KOPT-K1 (cell line): ENCODE measurements around the gene UBE3C.

Experiments
- H3K27ac ChIP-seq: fragments of 200-600 bp; sonication (generic); 2 replicates; pipeline ENCODE4 v1.5.1; 2016; ENCODE audit warnings: antibody characterized with exemption, mild to moderate bottlenecking, low read depth, low read length; ENCODE audit not compliant: poor library complexity, severe bottlenecking
- H3K36me3 ChIP-seq: fragments of 200-600 bp; sonication (generic); 2 replicates; pipeline ENCODE4 v1.5.1; 2017; ENCODE audit warnings: antibody characterized with exemption, mild to moderate bottlenecking, low read length, moderate library complexity; ENCODE audit not compliant: insufficient read depth
- H3K9me3 ChIP-seq: fragments of 200-600 bp; sonication (generic); 2 replicates; pipeline ENCODE4 v1.5.1; 2017; ENCODE audit warnings: antibody characterized with exemption, low read length, mild to moderate bottlenecking; ENCODE audit not compliant: insufficient read depth, poor library complexity, severe bottlenecking

UBE3C gene

DNA sequence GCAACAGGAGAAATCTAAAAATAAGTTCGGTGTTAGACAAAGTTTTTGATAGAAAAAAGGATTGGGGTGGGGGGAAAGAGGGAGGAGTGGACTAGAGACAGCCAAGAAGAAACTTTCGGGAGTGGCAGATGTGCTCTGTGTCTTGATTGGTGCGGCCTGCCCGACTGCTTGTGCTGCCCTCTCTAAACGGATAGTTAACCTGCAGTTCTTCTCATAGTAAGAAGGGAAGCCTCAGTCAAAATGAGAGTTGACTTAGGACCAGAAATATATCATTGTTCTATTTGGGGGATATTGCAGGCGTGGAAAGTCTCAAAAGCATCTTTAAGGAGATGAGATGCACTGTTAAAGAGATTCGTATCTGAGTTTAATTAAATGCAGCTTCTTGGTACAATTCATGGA, 39.3 kb downstream of the UBE3C start:
- Histone ChIP-seq H3K36me3 (peaks cover 97% of the 10 kb centered on the region), H3K27ac (no peak overlapping the region), H3K9me3 (no peaks in the 10 kb centered on the region)

DNA sequence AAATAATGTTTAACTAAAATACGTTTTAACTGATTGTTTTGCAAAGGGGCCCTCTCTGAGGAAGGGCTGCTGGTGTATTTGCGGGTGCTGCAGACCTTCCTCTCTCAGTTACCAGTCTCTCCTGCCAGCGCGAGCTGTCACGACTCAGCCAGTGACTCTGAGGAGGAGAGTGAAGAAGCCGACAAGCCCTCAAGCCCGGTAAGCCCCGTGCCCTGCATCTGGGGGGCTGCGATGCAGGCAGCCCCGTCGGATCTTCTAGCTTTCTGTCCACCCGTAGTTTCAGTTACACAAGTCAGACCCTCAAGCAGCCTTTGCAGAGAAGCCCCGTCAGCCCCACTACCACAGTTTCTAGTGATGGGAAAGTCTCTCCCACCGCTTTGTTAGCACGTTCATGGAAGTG, 45.1 kb downstream of the UBE3C start:
- Histone ChIP-seq H3K36me3 (peaks cover 100% of the 10 kb centered on the region), H3K9me3 (no peaks in the 10 kb centered on the region), H3K27ac (no peak overlapping the region)

- Histone ChIP-seq H3K27ac (no peak overlapping the region), H3K36me3 (peaks cover 100% of the 10 kb centered on the region), H3K9me3 (no peaks in the 10 kb centered on the region)
Measured at GRCh38 chr7:157188091-157188665, 49.5 kb downstream of the UBE3C start.

GRCh38 chr7:157189405-157189804, 50.7 kb downstream of the UBE3C start:
- H3K27ac ChIP-seq, result no peak overlapping the region
- no peaks in the 10 kb centered on the region for H3K9me3 ChIP-seq
- peaks cover 100% of the 10 kb centered on the region for H3K36me3 ChIP-seq

DNA sequence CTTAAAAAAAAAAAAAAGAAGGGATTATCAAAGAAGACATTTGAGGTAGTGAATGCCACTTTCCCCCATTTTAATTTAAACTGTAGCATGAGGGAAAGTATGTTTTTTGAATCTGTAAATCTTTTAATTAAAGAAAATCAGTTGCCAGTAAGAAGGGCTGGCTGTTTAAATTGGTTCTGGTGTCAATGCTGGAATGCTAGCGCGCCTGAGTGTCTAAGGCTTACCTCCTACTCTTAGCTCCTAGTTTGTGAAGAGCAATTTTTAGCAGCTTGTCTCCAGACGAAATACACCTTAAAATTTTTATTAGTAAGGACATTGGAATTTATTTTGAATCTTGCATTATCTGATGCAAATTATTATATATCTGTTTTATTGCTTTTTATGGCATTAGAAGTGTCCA, 54.1 kb downstream of the UBE3C start:
- H3K9me3 ChIP-seq, result no peaks in the 10 kb centered on the region
- no peak overlapping the region for H3K27ac ChIP-seq
- H3K36me3 ChIP-seq, result peaks cover 99% of the 10 kb centered on the region

GRCh38 chr7:157193274-157193673, 54.5 kb downstream of the UBE3C start:
- no peak overlapping the region for H3K27ac ChIP-seq
- peaks cover 99% of the 10 kb centered on the region for H3K36me3 ChIP-seq
- no peaks in the 10 kb centered on the region for H3K9me3 ChIP-seq

GRCh38 chr7:157194948-157195347, 56.2 kb downstream of the UBE3C start:
- no peak overlapping the region for H3K27ac ChIP-seq
- H3K9me3 ChIP-seq, result no peaks in the 10 kb centered on the region
- peaks cover 93% of the 10 kb centered on the region for H3K36me3 ChIP-seq

DNA sequence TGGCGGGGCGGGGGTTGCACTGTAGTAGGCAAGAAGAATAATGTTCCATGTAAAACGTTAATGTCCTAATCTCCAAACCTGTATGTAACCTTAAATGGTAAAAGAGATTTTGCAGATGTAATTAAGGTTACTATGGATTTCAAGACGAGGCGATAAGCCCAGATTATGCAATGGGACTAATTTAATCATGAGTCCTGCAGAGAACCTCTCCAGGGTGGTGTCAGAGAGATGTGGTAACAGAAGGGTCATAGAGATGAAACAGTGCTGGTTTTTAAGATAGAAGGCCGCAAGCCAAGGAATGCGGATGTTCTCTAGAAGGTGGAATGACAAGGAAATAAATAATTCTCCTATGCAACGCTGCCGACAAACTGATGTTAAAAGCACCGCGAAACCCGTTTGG, 57.1 kb downstream of the UBE3C start:
- no peaks in the 10 kb centered on the region for H3K9me3 ChIP-seq
- peaks cover 92% of the 10 kb centered on the region for H3K36me3 ChIP-seq
- H3K27ac ChIP-seq, result no peak overlapping the region

DNA sequence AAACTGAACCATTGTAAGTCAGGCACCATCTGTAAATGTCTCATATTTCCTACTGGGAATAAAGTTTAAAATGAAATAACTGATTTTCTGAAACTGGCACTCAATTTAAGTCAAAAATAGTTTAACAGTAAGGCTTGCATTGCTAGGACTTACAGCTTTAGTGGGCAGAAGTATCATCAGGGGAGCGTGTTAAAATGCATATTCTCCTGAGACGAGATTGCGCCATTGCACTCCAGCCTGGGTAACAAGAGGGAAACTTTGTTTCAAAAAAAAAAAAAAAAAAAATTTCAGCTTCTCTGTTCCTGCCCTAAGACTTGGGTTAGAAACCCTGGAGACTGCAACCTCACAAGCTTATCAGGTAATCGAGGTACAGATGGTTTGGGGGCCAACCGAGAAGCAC, 65.4 kb downstream of the UBE3C start:
- H3K36me3 ChIP-seq, result peaks cover 86% of the 10 kb centered on the region
- H3K9me3 ChIP-seq, result no peaks in the 10 kb centered on the region
- no peak overlapping the region for H3K27ac ChIP-seq

DNA sequence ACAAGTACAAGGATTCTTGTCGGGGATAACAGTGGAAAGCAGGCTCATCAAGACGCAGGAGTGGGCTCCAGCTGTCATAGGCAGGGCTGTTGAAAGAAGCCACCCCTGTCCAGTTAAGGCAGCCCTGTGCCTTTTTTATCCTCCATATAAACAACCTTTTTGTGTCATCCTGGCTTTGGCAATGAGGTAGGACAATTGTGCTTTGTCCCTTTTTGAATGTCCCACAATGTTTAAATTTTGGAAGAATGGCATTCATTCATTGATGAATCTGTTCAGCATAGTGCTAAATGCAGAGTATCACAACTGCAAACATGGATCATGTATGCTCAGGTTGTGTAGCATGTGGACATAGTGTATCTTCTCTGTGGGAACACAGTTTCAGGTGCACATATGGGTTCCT, 66.7 kb downstream of the UBE3C start:
- Histone ChIP-seq H3K27ac (no peak overlapping the region), H3K36me3 (peaks cover 93% of the 10 kb centered on the region), H3K9me3 (no peaks in the 10 kb centered on the region)

DNA sequence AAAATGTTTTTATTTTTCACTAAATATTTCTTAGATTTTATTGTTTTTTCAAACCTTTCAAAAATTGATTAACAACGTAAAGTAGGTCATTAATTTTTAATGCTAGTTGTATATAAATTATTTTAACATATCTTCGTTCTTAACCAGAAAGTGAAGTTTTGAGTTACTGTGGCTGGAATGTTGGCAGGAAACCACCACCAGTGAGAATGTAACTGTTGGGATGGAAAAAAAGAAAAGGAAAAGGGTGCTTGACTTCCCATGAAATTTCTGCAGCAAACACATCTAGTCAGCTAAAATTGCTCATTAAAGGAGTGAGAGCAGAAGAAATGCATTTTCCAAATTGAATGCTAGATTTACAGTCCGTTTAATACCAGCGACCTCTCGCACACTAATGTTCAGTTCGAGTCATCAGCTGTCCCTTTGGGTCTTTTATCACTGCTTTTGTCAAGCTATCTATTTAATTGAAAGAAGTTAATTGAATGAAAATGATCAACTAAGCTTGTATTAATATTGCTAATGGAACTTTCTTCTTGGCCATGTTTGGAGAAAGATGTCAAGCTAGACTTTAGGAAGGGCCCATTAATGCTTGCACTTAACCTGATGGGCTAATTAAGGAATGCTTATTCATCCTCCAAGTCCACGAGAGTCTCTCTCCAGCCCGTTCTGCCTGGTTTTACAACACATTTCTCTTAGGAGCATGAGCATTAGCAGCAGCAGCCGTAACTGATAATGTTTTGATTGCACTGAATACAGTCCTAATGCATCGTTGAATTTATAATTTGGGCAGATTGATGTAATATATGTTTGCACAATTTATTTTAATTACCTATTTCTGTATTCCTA, 70.1 kb downstream of the UBE3C start:
- H3K36me3 ChIP-seq, result peaks cover 94% of the 10 kb centered on the region
- H3K9me3 ChIP-seq, result no peaks in the 10 kb centered on the region
- H3K27ac ChIP-seq, result no peak overlapping the region

DNA sequence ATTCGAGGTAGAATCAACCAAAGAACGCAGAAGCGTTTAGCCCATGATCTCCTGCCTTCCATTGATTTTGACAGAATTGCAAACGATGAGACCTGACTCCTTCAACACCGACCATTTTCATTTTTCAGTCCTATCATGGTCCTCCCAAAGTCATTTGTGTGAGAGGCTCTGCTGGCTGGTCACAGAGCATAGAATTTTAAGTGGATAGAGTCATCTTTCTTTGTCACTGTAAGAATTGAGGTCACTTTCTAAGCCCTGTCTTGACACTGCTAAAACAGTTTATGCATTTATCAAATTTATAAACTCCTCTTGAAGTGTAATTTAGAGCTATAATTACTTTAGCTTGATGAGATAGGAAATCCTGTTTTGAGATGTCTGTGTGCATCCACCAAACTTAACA, 72.0 kb downstream of the UBE3C start:
- no peaks in the 10 kb centered on the region for H3K9me3 ChIP-seq
- no peak overlapping the region for H3K27ac ChIP-seq
- peaks cover 92% of the 10 kb centered on the region for H3K36me3 ChIP-seq

DNA sequence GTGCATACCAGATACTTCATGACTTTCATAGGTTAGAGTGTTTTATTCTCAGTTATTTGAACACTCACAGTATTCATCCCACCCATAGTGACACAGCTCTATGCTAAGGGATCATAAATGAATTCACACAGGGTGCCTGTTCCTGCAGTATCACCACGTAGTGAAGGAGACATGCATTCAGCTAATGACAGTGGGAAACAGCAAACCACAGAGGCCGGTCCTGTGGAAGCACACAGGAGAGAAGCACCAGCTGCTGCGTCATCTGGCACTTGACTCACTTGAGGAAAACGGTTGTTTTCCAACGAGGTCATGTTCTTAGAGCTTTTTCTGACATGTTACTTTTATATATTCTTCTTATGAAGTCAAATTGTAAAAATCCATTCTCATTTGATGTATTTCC, 73.0 kb downstream of the UBE3C start:
- H3K36me3 ChIP-seq, result peaks cover 94% of the 10 kb centered on the region
- H3K9me3 ChIP-seq, result no peaks in the 10 kb centered on the region
- H3K27ac ChIP-seq, result no peak overlapping the region

- no peak overlapping the region for H3K27ac ChIP-seq
- no peaks in the 10 kb centered on the region for H3K9me3 ChIP-seq
- H3K36me3 ChIP-seq, result peaks cover 96% of the 10 kb centered on the region
Measured at GRCh38 chr7:157219154-157219553, 80.4 kb downstream of the UBE3C start.

- Histone ChIP-seq H3K27ac (no peak overlapping the region), H3K9me3 (no peaks in the 10 kb centered on the region), H3K36me3 (peaks cover 96% of the 10 kb centered on the region)
Measured at GRCh38 chr7:157220916-157221569, 82.3 kb downstream of the UBE3C start.
